ENCODE measurements around the gene CAMK2B.

DNA sequence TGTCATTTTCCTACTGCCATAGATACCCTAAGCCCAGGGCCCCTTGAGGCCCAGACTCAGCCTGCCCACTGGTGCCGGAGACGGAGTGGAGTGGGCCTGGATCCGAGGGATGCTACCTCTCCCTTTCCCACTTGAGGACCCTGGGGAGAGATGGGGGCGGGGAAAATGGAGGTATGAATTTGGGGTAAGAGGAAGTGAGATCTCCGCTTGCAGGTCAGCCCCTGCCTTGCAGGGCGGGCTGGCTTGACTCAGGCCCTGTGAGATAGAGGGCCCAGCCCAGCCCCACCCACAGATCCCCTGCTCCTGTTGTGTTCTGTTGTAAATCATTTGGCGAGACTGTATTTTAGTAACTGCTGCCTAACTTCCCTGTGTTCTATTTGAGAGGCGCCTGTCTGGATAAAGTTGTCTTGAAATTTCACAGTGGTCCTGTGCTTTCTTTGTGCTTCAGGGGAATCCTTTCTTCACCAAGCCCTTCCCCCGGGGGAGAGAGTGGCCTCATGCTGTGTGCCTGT, 111.5 kb downstream of the CAMK2B start:
- no peak for TF ChIP-seq NPAS2 (CRISPR knock-in tag; IDR thresholded peaks at IDR 0.05; ENCODE audit: borderline replicate concordance)
- TF ChIP-seq CEBPB (IDR thresholded peaks at IDR 0.05) = no peak
